Measurements from ENCODE around the gene ADAM12. TPM values are rescaled to one million over a fixed set of nuclear protein-coding genes. Genes with fewer than 3 reads are reported as not detected.

ADAM12 gene
- polyA plus RNA-seq, 1 donor from 2014 or later: 0.09 TPM

GRCh38 chr10:126016156-126016805 is 372.0 kb downstream of the ADAM12 start:
- Histone ChIP-seq H3K4me3 (ENCODE audit: low read length) (no peak overlapping the region), H3K27ac (ENCODE audit: low read length) (no peak overlapping the region)

GRCh38 chr10:126015413-126015812 is 372.9 kb downstream of the ADAM12 start:
- Histone ChIP-seq H3K4me3 (ENCODE audit: low read length) (no peak overlapping the region), H2AFZ (ENCODE audit: low read depth, low read length) (no peak overlapping the region), H3K9ac (ENCODE audit: low read length) (no peak overlapping the region), H3F3A (ENCODE audit: insufficient read depth, low read length, poor library complexity, severe bottlenecking) (no peaks in the 10 kb centered on the region), H3K27ac (ENCODE audit: low read length) (no peak overlapping the region), H3K9me2 (ENCODE audit: insufficient read depth, low read length) (no peaks in the 10 kb centered on the region), H4K20me1 (ENCODE audit: insufficient read depth) (no peaks in the 10 kb centered on the region), H3K4me2 (ENCODE audit: low read length) (no peak overlapping the region), H3K36me3 (ENCODE audit: insufficient read depth, low read length) (no peaks in the 10 kb centered on the region), H3K9me3 (ENCODE audit: low read length) (no peaks in the 10 kb centered on the region), H3K79me2 (replicated peaks; ENCODE audit: insufficient read depth, low read length) (no peaks in the 10 kb centered on the region), H3K27me3 (ENCODE audit: insufficient read depth, low read depth, low read length) (no peaks in the 10 kb centered on the region)
- TF ChIP-seq CTCF (IDR thresholded peaks at IDR 0.05; ENCODE audit: poor library complexity, severe bottlenecking) (no peak), EP300 (conservative IDR thresholded peaks at IDR 0.05; ENCODE audit: poor library complexity, severe bottlenecking) (no peak), POLR2AphosphoS5 (IDR thresholded peaks at IDR 0.05) (no peak), EZH2 (IDR thresholded peaks at IDR 0.05; ENCODE audit: borderline replicate concordance, insufficient read depth, low read length, poor library complexity, severe bottlenecking) (no peak), REST (IDR thresholded peaks at IDR 0.05; ENCODE audit: borderline replicate concordance) (no peak), TAF1 (IDR thresholded peaks at IDR 0.05; ENCODE audit: low read depth) (no peak)

More at GRCh38 chr10:126016156-126016805, 372.0 kb downstream of the ADAM12 start:
- H3K9me3 ChIP-seq (ENCODE audit: low read length): no peaks in the 10 kb centered on the region
- H2AFZ ChIP-seq (ENCODE audit: low read depth, low read length): no peak overlapping the region
- H3F3A ChIP-seq (ENCODE audit: insufficient read depth, low read length, poor library complexity, severe bottlenecking): no peaks in the 10 kb centered on the region
- no peaks in the 10 kb centered on the region for H3K9me2 ChIP-seq (ENCODE audit: insufficient read depth, low read length)
- no peaks in the 10 kb centered on the region for H4K20me1 ChIP-seq (ENCODE audit: insufficient read depth)
- no peaks in the 10 kb centered on the region for H3K79me2 ChIP-seq (replicated peaks; ENCODE audit: insufficient read depth, low read length)
- H3K36me3 ChIP-seq (ENCODE audit: insufficient read depth, low read length): no peaks in the 10 kb centered on the region
- H3K9ac ChIP-seq (ENCODE audit: low read length): no peak overlapping the region
- H3K4me2 ChIP-seq (ENCODE audit: low read length): no peak overlapping the region
- H3K27me3 ChIP-seq (ENCODE audit: insufficient read depth, low read depth, low read length): no peaks in the 10 kb centered on the region
- no peak for TF ChIP-seq SMC3 (conservative IDR thresholded peaks at IDR 0.05; ENCODE audit: poor library complexity)
- TF ChIP-seq RAD21 (conservative IDR thresholded peaks at IDR 0.05): no peak
- TF ChIP-seq REST (IDR thresholded peaks at IDR 0.05; ENCODE audit: borderline replicate concordance): no peak
- TF ChIP-seq CTCF (IDR thresholded peaks at IDR 0.05; ENCODE audit: poor library complexity, severe bottlenecking): no peak
- TF ChIP-seq POLR2AphosphoS5 (IDR thresholded peaks at IDR 0.05): no peak
- TF ChIP-seq MXI1 (conservative IDR thresholded peaks at IDR 0.05; ENCODE audit: poor library complexity, severe bottlenecking): no peak
- no peak for TF ChIP-seq EZH2 (IDR thresholded peaks at IDR 0.05; ENCODE audit: borderline replicate concordance, insufficient read depth, low read length, poor library complexity, severe bottlenecking)
- TF ChIP-seq TAF1 (IDR thresholded peaks at IDR 0.05; ENCODE audit: low read depth): no peak
- no peak for TF ChIP-seq EP300 (conservative IDR thresholded peaks at IDR 0.05; ENCODE audit: poor library complexity, severe bottlenecking)
